Measurements from ENCODE around the gene CISD3.

The CISD3 gene

GRCh38 chr17:38777641-38778250 is 47.6 kb downstream of the CISD3 start:
- DNase-seq (ENCODE audit: low read depth in 2 of 2), result no peak

- no peak for DNase-seq (ENCODE audit: low read depth in 2 of 2)
Measured at GRCh38 chr17:38779965-38780752, 50.0 kb downstream of the CISD3 start.

- no peak for DNase-seq (ENCODE audit: low read depth in 2 of 2)
Measured at GRCh38 chr17:38783227-38783626, 53.1 kb downstream of the CISD3 start.
